ENCODE measurements around the gene TSC2.

Gene TSC2

GRCh38 chr16:2042986-2043666, 4.7 kb upstream of the TSC2 start:
- DNase-seq (ENCODE audit: low read depth in 2 of 2), result no peak

DNA sequence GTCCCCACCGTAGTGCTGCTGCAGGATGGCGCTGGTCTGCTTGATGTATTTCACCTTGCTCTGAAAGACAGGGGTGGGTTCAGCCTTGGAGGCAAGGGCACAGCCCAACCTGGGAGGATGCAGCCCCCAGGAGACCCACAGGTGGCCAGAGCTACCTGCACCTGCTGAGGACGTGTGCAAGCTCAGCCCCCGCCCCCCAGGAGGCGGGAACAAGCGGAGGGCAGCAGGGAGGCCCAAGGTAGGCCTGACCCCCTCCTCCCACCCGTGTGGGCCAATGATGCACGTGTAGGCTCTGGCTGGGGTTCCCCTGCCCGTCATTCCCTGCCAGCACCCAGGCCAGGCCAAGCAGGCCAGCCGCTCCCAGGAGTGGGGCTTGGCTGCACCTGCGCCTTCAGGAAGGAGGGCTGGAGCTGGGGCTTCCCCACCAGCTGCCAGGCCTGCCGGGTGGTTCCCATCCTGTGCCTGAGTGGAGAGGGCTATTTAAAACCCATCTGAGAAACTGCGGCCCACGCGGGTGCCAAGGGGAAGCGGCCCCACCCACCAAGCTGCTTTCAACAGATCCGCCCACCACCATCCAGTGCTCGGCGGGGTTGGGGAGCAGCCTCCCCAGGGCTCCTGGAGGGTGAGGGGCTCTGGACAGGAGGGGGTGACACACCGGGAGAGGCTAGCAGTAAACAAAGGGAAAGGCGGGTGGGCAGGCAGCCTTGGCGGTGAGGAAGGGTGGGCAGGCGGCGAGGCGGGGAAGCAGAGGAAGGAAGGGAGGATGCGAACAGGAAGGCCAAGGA, 3.9 kb upstream of the TSC2 start:
- DNase-seq (ENCODE audit: low read depth in 2 of 2), result no peak

DNA sequence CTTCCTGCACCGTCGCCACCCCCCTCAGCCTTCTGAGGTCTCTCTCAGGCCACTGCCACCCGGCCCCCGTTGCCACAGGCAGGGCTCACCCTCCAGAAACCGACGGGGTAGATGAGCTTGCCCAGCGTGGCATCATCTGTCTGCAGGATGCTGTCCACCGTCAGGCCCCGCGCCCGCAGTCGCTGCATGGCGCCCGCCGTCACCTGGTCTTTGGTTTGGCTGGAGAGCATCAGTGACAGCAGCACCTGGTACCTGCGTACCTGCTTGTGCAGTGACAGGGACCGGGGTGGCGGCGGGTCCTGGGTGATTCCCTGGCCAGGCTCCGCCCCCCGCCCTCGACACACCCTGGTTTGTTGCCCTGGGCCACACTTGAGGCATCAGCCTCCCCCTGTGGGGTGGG, 3.2 kb upstream of the TSC2 start:
- no peak for DNase-seq (ENCODE audit: low read depth in 2 of 2)

- no peak for DNase-seq (ENCODE audit: low read depth in 2 of 2)
Observed at GRCh38 chr16:2045965-2046892, 1.6 kb upstream of the TSC2 start.

DNA sequence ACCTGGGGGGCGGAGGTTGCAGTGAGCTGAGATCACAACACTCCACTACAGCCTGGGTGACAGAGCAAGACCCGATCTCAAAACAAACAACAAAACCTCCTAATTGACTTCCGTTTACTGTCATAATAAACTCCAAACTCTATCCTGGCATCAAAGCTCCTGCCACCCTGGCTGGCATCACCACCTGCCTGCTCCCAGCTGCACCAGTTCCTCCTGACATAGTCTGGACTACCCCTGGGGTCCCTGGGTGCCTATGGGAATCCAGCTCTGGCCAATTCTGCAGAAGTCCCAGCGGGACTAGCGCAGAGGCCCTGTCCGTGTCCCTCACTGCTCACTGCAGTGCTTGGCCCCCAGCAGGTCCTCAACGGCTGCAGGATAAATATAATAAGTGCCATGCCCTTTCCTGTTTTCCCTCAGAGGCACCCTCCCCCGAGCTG, 874 bp upstream of the TSC2 start:
- no peak for DNase-seq (ENCODE audit: low read depth in 2 of 2)

DNA sequence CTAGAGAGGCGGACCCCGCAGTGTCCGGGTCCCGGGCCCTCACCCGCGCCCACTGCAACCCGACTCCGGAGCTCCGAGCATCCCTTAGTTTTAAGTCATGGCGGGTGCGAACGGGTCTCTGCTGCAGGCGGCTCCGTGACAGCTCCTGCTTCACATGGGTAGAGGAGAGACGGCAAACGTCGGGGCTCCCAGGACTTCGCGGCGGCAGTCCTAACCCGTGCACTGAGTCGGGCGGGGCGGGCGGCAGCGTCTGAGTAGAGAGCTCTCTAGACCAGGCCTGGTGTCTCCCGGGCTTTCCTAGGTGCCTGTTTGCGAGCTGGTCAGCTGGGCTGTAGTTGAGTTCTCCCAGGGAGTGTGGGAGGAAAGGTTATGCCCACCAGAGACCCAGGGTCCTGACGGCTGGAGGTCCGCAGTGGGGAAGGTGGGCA, 345 bp downstream of the TSC2 start:
- no peak for DNase-seq (ENCODE audit: low read depth in 2 of 2)

DNA sequence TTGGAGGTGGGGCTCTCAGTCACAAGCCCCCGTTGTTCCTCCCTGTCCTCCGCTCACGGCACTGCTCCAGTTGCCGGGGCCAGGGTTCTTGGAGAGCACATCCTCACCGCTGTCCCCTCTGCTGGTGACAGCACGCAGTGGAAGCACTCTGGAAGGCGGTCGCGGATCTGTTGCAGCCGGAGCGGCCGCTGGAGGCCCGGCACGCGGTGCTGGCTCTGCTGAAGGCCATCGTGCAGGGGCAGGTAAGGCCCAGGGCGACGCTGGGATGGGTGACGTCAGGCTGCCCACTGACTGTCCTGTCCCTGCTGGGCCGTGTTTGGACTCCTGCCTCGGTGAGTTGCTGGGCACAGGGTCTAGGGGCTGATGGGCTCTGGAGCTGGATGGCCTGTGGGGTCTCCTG, 5.4 kb downstream of the TSC2 start:
- DNase-seq (ENCODE audit: low read depth in 2 of 2), result no peak

DNA sequence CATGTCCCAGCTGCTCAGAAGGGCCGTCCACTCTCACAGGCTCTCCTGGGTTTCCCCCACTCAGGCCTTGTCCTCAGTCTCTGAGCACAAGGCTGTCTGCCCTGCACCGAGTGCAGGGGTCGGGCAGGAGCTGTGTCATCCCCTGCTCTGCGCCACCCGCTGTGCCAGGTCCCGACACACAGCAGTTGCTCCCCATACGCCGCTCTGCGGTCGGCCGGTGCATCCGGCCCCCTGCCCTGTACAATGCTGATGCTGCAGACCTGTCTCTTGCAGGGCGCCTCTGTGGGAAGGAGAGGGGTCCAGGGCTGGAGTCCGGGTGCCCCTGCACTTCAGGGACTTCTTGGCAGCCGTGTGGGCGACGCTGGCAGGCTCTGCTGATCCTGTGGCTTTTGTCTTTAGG, 6.1 kb downstream of the TSC2 start:
- DNase-seq (ENCODE audit: low read depth in 2 of 2), result no peak

DNA sequence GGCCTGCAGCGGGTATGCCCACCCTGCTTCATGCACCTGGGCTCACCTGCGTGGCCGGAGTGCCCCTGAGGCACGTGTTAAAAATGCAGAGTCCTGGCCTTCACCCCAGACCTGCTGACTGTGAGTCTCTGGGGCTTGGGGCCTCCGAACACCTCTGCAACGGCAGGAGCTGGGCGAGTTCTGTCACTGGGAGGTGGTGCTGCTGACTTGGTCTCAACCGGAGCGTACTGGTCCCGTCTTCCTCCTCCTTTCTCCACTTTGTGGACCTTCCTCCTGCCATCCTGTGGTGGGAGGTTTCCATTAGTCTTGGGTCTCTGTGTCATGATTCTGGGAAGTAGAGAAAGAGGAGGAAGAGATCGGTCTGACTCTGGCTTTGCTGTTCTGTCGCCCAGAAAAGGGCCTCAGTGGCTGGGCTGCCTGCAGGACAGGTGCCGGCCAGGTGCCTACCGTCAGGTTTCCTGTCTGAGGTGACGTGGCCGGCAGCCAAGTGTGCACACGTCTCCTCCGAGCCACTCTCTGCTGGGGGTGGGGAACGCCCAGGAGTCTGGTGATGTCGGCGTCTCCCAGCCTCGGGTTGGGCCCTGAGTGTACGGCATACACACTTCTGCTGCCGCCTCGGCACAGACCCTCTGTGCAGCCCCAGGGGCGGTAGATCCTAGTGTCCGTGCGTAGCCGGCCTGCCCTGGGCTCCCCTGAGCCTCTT, 6.9 kb downstream of the TSC2 start:
- no peak for DNase-seq (ENCODE audit: low read depth in 2 of 2)

GRCh38 chr16:2056077-2056476, 8.3 kb downstream of the TSC2 start:
- DNase-seq (ENCODE audit: low read depth in 2 of 2), result no peak

GRCh38 chr16:2056681-2057407, 9.1 kb downstream of the TSC2 start:
- no peak for DNase-seq (ENCODE audit: low read depth in 2 of 2)

GRCh38 chr16:2057438-2057837, 9.7 kb downstream of the TSC2 start:
- no peak for DNase-seq (ENCODE audit: low read depth in 2 of 2)

GRCh38 chr16:2058420-2058819, 10.6 kb downstream of the TSC2 start:
- DNase-seq (ENCODE audit: low read depth in 2 of 2), result no peak

- no peak for DNase-seq (ENCODE audit: low read depth in 2 of 2)
Observed at GRCh38 chr16:2058872-2059271, 11.1 kb downstream of the TSC2 start.

DNA sequence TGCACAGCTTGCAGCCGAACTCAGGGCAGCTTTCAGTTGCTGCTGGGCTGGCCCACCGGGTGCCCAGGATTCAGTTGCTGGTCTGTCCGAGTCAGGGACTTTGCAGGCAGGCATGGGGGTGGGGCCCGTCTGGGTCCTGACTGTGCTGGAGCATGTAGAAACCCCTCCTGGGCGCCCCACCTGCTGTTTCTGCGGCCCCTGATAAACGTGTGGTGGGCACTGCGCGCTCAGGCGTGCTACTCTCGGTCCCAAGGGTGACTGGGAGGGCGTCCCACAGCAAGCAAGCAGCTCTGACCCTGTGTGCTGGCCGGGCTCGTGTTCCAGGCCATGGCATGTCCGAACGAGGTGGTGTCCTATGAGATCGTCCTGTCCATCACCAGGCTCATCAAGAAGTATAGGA, 12.6 kb downstream of the TSC2 start:
- no peak for DNase-seq (ENCODE audit: low read depth in 2 of 2)

DNA sequence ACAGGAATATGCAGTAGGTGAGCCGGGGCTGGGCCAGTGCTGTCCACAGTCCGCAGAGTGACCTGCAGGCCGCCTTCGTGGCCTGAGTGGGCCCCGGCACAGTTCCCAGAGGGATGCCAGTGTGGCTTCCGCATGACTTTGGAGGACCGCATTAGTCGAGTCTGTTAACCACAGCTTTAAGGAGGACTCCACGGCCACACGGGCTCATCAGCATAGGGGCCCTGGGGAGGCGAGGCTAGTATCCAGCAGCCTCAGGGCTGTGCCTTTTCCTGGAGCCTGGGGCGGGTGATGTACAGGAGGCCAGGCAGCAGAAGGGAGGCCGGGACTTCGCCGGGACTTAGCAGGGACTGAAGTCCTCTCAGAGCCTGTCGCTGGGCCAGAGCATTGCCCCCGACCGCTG, 13.2 kb downstream of the TSC2 start:
- DNase-seq (ENCODE audit: low read depth in 2 of 2), result no peak

DNA sequence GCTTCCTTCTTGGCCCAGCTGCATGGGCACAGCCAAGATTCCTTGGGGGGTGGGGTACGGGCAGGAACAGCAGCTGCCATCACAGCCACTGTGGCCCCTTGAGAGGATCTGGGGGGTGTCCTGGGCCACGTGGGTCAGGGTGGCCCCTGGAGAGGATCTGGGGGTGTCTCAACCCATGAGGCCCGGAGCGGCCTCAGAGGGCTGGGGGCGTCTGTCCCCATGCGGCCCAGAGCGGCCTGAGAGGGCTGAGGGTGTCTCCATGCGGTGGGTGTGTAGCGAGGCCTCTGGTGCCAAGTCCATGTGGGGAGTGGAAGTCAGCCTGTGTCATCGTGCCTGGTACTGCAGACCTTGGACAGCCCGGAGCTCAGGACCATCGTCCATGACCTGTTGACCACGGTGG, 13.7 kb downstream of the TSC2 start:
- no peak for DNase-seq (ENCODE audit: low read depth in 2 of 2)

GRCh38 chr16:2062801-2063200, 15.0 kb downstream of the TSC2 start:
- no peak for DNase-seq (ENCODE audit: low read depth in 2 of 2)

DNA sequence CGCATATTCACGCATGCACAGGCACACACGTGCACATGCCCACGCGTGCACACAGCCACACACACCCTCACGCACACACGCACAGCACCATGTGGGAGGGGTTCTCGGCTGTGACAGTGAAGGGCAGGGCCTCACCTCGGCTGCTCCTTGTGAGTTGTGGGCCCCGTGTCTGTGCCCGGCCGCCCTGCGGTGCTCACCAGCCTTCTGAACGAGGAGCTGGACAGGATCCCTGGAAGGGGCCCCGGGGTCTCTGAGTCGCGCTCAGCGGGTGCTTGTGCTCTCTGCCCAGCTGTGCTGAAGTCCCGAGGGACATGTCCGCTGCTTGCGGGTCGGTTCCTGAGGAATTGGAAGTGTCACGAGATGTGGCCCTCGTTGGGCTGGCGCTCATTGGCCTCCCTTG, 16.1 kb downstream of the TSC2 start:
- DNase-seq (ENCODE audit: low read depth in 2 of 2), result no peak

DNA sequence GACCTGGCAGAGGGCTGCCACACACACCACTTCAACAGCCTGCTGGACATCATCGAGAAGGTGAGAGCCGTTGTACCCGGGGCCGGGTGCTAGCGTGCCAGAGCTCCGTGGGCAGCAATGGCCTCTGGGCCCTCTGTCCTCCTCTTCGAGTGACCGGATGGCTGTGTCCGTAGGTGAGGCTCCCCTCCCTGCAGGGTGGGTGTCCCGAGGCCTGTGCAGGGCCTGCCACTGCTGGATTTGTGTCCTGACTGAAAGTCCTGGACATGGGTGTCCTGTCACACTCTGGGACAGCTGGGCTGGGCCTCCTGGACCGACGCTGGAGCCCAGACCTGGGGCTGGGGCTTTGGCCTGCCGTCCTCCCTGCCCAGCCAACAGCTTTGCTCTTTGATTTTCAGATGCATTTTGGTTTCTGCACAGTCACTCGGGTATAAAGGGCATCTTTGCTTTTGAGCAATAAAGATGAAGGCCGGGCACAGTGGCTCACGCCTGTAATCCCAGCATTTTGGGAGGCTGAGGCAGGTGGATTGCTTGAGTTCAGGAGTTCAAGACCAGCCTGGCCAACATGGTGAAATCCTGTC, 16.7 kb downstream of the TSC2 start:
- DNase-seq (ENCODE audit: low read depth in 2 of 2), result no peak

GRCh38 chr16:2066139-2066538, 18.4 kb downstream of the TSC2 start:
- no peak for DNase-seq (ENCODE audit: low read depth in 2 of 2)

Measured in activated CD4-positive, alpha-beta T cell treated with anti-CD3 and anti-CD28 coated beads for 24 hours (primary cell).